Activated CD8-positive, alpha-beta T cell treated with anti-CD3 and anti-CD28 coated beads for 36 hours (primary cell): Measurements from ENCODE around the gene CCDC102A. TPM values are rescaled to one million over a fixed set of nuclear protein-coding genes. Genes with fewer than 3 reads are reported as not detected.

Experiments
- ATAC-seq: fragments of 200-7000 bp; cut with Tn5 transposase; one replicate; pipeline ENCODE4 v1.10.0; 2021; ENCODE audit warnings: mild to moderate bottlenecking, moderate library complexity
- CTCF ChIA-PET: fragments of 350-600 bp; sonication (Branson Sonifier 250); formaldehyde crosslinking; loops from one replicate; lab custom pipeline; 2021; ENCODE audit warnings: antibody characterized with exemption; lab: Charles Lee
- POLR2A ChIA-PET: fragments of 350-600 bp; sonication (Branson Sonifier 250); formaldehyde crosslinking; loops from one replicate; lab custom pipeline; 2021; ENCODE audit warnings: antibody characterized with exemption; lab: Charles Lee
- DNase-seq: peaks from one replicate; pipeline ENCODE4 v3.0.0-alpha.2; 2020
- H3K27ac Mint-ChIP-seq: one replicate; pipeline ENCODE4 v1.8.0; 2021; ENCODE audit warnings: mild to moderate bottlenecking, mixed read lengths
- H3K27me3 Mint-ChIP-seq: one replicate; pipeline ENCODE4 v1.8.0; 2021; ENCODE audit warnings: mixed read lengths
- H3K36me3 Mint-ChIP-seq: one replicate; pipeline ENCODE4 v1.8.0; 2021; ENCODE audit warnings: low read depth, mixed read lengths
- H3K4me1 Mint-ChIP-seq: one replicate; pipeline ENCODE4 v1.8.0; 2021; ENCODE audit warnings: low read depth, mixed read lengths
- H3K4me3 Mint-ChIP-seq: one replicate; pipeline ENCODE4 v1.8.0; 2021; ENCODE audit warnings: mild to moderate bottlenecking, moderate library complexity, mixed read lengths
- H3K9me3 Mint-ChIP-seq: one replicate; pipeline ENCODE4 v1.8.0; 2021; ENCODE audit warnings: mixed read lengths
- intact Hi-C: fragments of 100-400 bp; cut with micrococcal nuclease; formaldehyde crosslinking; loops from one replicate; pipeline ENCODE4 v1.10.0; 2022
- total RNA-seq, 2 experiments: library from RNA; stranded (reverse); gene quantifications; one replicate each; pipeline ENCODE4 v1.2.3, GENCODE V29; 2021
- TF ChIP-seq, protein P1 (sequence below): fragments of 200-600 bp; IDR thresholded peaks from one replicate; pipeline ENCODE4 v1.8.0; 2022; ENCODE audit warnings: antibody characterized with exemption, mild to moderate bottlenecking

Gene CCDC102A
- total RNA-seq, 2 experiments from 2014 or later: 7.1 to 7.9 TPM

DNA sequence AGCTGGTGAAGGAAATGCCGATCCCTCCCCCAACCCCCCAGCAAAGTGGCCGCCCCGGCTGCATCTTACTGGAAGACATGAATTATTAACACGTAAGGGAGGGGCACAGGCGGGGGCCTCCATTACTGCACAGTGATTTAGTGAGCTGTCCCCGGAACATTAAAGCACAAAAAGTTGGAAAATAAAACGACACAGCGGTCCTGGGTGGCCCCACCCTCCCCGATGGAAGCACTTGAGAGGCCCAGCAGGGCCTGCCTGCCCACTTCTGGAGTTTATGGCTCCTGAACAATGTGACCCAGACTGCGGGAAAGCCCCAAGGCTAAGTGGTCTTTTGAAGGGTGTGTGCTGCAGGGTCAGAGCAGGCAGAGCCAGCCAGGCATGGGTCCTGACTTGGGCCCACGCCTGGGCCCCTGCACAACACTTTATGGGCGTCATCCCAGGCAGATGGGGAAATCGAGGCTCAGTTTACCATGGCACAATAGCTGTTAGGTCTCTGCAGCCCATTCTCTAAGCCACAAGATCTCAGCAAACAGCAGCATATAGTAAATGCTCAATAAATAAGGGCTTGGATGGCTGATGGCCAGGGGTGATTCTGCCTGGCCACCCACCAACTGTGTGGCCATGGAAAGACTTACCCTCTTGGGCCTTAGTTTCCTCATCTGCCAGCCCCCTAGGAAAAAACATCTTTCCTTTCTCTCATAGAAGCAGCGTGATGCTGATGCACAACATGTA lies 22.8 kb downstream of the CCDC102A start:
- Mint-ChIP-seq H3K27me3 (no peaks in the 10 kb centered on the region), H3K4me1 (no peaks in the 10 kb centered on the region), H3K36me3 (peaks cover 2% of the 10 kb centered on the region), H3K27ac (no peak overlapping the region), H3K9me3 (no peaks in the 10 kb centered on the region), H3K4me3 (no peak overlapping the region)
- DNase-seq: no peak
- intact Hi-C loops: loop anchor here (10.0 kb wide), 1 partner anchor 209 kb away; no protein-coding TSS in a partner anchor
- ATAC-seq: no peak
- ChIA-PET CTCF (interaction anchor here (1.1 to 1.8 kb wide), 4 partner anchors 9 to 95 kb away, joined by 3 to 5 read pairs (median 4); no protein-coding TSS in a partner anchor), POLR2A (interaction anchor here (0.8 to 1.2 kb wide), 3 partner anchors 17 to 39 kb away, joined by 3 read pairs; no protein-coding TSS in a partner anchor)
- TF ChIP-seq, protein P1, sequence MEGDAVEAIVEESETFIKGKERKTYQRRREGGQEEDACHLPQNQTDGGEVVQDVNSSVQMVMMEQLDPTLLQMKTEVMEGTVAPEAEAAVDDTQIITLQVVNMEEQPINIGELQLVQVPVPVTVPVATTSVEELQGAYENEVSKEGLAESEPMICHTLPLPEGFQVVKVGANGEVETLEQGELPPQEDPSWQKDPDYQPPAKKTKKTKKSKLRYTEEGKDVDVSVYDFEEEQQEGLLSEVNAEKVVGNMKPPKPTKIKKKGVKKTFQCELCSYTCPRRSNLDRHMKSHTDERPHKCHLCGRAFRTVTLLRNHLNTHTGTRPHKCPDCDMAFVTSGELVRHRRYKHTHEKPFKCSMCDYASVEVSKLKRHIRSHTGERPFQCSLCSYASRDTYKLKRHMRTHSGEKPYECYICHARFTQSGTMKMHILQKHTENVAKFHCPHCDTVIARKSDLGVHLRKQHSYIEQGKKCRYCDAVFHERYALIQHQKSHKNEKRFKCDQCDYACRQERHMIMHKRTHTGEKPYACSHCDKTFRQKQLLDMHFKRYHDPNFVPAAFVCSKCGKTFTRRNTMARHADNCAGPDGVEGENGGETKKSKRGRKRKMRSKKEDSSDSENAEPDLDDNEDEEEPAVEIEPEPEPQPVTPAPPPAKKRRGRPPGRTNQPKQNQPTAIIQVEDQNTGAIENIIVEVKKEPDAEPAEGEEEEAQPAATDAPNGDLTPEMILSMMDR: no peak

DNA sequence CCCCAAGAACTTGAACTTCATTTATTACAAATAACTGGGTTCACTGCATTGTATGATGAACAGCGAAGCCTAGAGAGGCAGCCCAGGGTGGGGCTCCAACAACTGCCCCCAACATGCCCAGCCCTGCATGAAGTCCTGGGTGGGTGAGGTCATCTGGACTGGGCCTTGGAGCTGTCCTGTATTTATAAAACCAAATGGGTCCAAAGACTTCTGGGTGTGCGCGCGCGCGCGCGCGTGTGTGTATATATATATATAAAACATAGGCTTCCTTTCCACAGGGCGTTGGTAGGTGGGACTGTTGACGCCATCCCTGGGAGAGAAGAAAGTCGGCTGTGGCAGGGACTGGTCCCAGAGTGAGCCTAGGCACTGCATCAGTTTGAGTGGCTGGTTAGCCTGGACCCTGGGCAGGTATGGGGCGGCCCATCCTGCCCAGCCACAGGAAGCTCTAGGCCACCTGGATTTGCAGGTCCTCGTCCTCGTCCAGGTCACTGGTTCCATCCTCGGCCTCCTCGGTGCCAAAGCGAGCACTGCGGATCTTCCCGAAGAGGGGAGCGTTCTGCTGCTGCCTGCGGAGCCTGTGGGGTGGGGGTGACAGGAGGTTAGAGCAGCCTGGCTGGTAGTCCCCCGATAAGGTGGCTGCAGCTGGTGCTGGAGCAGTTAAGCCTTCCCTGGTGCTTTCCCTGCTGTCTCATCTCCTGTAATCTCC lies 23.9 kb downstream of the CCDC102A start:
- CTCF ChIA-PET: interaction anchor here (0.8 to 4.1 kb wide), 4 partner anchors 8 to 94 kb away, joined by 3 to 24 read pairs (median 4); no protein-coding TSS in a partner anchor
- H3K4me1 Mint-ChIP-seq: no peaks in the 10 kb centered on the region

DNA sequence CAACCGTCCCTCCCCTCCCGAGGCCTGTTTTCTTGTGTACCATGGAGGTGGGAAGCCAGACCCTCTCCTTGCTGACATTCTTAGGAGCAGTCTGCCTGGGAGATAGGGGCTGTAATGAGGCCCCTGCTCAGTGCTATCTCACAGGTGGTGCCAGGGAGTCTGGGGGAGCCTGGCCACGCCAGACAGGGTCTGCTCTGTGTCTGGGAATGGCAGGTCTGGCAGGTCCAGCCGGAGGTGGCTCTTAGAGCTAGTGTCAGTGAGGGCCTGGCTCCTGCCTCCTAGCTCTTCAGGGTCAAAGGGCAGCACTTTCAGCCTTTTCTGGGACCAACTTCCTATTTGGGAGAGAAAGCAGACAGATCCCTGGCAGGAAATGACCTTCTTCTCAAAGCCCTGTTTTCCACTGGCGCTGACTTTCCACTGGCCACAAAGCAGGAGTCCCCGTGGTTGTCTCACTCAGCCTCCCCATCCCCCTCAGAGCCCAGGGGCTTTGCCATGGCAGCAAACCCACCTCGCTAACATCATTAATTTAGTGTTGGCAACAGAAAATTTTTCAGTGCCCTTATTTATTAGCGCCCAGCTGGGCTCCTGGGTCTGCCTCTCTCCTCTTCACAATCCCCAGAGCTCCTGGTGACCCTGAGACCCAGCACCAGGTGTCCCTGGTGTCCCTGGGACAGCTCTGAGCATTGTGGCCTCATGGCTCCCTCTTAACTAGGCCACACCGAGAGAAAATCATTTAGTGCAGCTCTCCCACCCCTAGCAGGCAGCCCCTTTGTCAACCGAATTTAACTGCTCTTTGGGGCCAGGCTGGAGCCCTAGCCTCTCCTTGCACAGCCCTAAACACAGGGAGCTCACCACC lies 26.1 kb downstream of the CCDC102A start:
- Mint-ChIP-seq H3K36me3 (no peaks in the 10 kb centered on the region), H3K27me3 (no peaks in the 10 kb centered on the region), H3K27ac (no peak overlapping the region), H3K9me3 (no peaks in the 10 kb centered on the region), H3K4me3 (no peak overlapping the region), H3K4me1 (no peaks in the 10 kb centered on the region)
- ATAC-seq (no peak), DNase-seq (no peak)
- TF ChIP-seq, protein P1: no peak
- ChIA-PET POLR2A (interaction anchor here (0.6 to 0.7 kb wide), 2 partner anchors 39 to 258 kb away, joined by 3 to 4 read pairs; no protein-coding TSS in a partner anchor), CTCF (interaction anchor here (0.8 to 4.1 kb wide), 3 partner anchors 10 to 92 kb away, joined by 3 to 24 read pairs (median 4); no protein-coding TSS in a partner anchor)
- intact Hi-C loops: loop anchor here (10.0 kb wide), 1 partner anchor 205 kb away; no protein-coding TSS in a partner anchor

More for the DNA sequence above, 23.9 kb downstream of the CCDC102A start:
- Mint-ChIP-seq H3K27me3 (no peaks in the 10 kb centered on the region), H3K9me3 (no peaks in the 10 kb centered on the region), H3K4me3 (no peak overlapping the region), H3K36me3 (no peaks in the 10 kb centered on the region), H3K27ac (no peak overlapping the region)
- DNase-seq (no peak), ATAC-seq (no peak)
- POLR2A ChIA-PET: interaction anchor here (1.0 to 1.2 kb wide), 2 partner anchors 18 to 20 kb away, joined by 3 to 4 read pairs; no protein-coding TSS in a partner anchor
- TF ChIP-seq, protein P1: no peak
- intact Hi-C loops: loop anchor here (10.0 kb wide), 1 partner anchor 208 kb away; no protein-coding TSS in a partner anchor

DNA sequence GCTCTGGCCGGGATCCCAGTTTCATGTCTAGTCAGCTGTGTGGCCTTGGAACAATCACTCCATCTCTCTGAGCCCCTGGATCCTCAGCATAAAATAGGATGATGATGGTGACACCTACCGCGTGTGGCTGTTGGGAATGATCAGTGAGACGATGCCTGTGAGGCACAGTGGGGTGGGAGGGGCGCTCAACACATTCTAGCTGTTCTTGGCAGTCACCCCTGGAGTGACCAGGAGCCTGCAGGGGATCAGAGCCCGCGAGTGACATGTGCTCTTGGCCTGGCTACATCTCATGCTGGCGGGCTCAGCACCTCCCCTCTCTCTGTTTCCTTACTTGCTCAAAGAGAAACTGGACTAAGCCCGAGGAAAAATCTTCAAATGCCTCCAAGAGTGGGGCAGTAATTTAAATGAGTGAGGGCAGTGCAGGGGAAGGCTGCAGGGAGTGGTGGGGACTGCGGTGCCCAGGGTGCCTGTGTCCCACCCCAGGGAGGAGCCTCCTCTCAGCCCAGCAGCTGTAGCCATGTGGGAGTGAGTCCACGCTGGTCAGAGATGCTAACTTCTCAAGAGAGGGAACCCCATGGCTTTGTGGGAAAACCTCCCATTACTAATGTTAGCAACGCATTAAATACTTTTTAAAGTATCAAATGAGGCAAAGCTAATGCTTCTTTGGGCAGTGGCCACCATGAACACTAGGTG lies 27.0 kb downstream of the CCDC102A start:
- Mint-ChIP-seq H3K27ac (no peak overlapping the region), H3K4me3 (no peak overlapping the region), H3K4me1 (no peaks in the 10 kb centered on the region), H3K27me3 (no peaks in the 10 kb centered on the region), H3K36me3 (no peaks in the 10 kb centered on the region), H3K9me3 (no peaks in the 10 kb centered on the region)
- intact Hi-C loops: no loop called here
- ChIA-PET POLR2A (no interaction called here), CTCF (interaction anchor here (0.9 to 4.1 kb wide), 4 partner anchors 11 to 67 kb away, joined by 3 to 24 read pairs (median 3); no protein-coding TSS in a partner anchor)
- ATAC-seq (no peak), DNase-seq (no peak)
- TF ChIP-seq, protein P1: no peak
